ENCODE results near the gene PAMR1.

- TF ChIP-seq CTCF (conservative IDR thresholded peaks at IDR 0.05) (no peak), EZH2 (IDR thresholded peaks at IDR 0.05; ENCODE audit: low read depth) (no peak)
Observed at GRCh38 chr11:35413598-35413997, 111.8 kb downstream of the PAMR1 start.
